GM23338 (cell line): Measurements from ENCODE around the gene RNF11. TPM values are rescaled to one million over a fixed set of nuclear protein-coding genes. Genes with fewer than 3 reads are reported as not detected.

Experiments
- ATAC-seq: fragments of 200-7000 bp; cut with Tn5 transposase; 3 replicates; pipeline ENCODE4 v1.9.1; 2020
- DNase-seq: peaks from one replicate; pipeline ENCODE4 v3.0.0-alpha.2; 2015; ENCODE audit warnings: low spot score
- H2AFZ ChIP-seq: fragments of 200-600 bp; sonication (generic); 2 replicates; pipeline ENCODE4 v1.8.0; 2016; ENCODE audit warnings: antibody characterized with exemption, mild to moderate bottlenecking, moderate library complexity
- H3F3A ChIP-seq: fragments of 200-600 bp; sonication (generic); replicated peaks from 2 replicates; pipeline ENCODE4 v1.8.0; 2017; ENCODE audit warnings: antibody characterized with exemption, mixed run types, low read depth
- H3K27ac ChIP-seq: fragments of 200-600 bp; sonication (generic); 2 replicates; pipeline ENCODE4 v1.6.1; 2016; ENCODE audit warnings: low read depth
- H3K27me3 ChIP-seq: fragments of 200-600 bp; sonication (generic); 2 replicates; pipeline ENCODE4 v1.8.0; 2016; ENCODE audit warnings: mild to moderate bottlenecking, mixed run types, moderate library complexity; ENCODE audit not compliant: insufficient read depth
- H3K36me3 ChIP-seq: fragments of 200-600 bp; sonication (generic); 2 replicates; pipeline ENCODE4 v1.8.0; 2016; ENCODE audit warnings: mild to moderate bottlenecking; ENCODE audit not compliant: insufficient read depth
- H3K4me1 ChIP-seq: fragments of 200-600 bp; sonication (generic); 2 replicates; pipeline ENCODE4 v1.8.0; 2016; ENCODE audit warnings: mild to moderate bottlenecking, moderate library complexity; ENCODE audit not compliant: insufficient read depth
- H3K4me2 ChIP-seq: fragments of 200-600 bp; sonication (generic); 2 replicates; pipeline ENCODE4 v1.7.1; 2017; ENCODE audit warnings: mixed run types
- H3K4me3 ChIP-seq: fragments of 200-600 bp; sonication (generic); 2 replicates; pipeline ENCODE4 v1.6.1; 2016; ENCODE audit warnings: mixed run types
- H3K79me2 ChIP-seq: fragments of 200-600 bp; sonication (generic); replicated peaks from 2 replicates; pipeline ENCODE4 v1.8.0; 2017; ENCODE audit warnings: mild to moderate bottlenecking; ENCODE audit not compliant: insufficient read depth
- H3K9me2 ChIP-seq: fragments of 200-600 bp; sonication (generic); 2 replicates; pipeline ENCODE4 v1.8.0; 2017; ENCODE audit not compliant: insufficient read depth
- H4K20me1 ChIP-seq: fragments of 200-600 bp; sonication (generic); replicated peaks from 2 replicates; pipeline ENCODE4 v1.8.0; 2017; ENCODE audit warnings: mild to moderate bottlenecking; ENCODE audit not compliant: insufficient read depth
- H3K27ac Mint-ChIP-seq: 2 replicates; pipeline ENCODE4 v1.8.0; 2020; ENCODE audit warnings: inconsistent platforms, mild to moderate bottlenecking, moderate library complexity, mixed read lengths
- H3K27me3 Mint-ChIP-seq: 3 replicates; pipeline ENCODE4 v1.8.0; 2022; ENCODE audit warnings: low read depth, mild to moderate bottlenecking, moderate library complexity, mixed read lengths, inconsistent platforms; ENCODE audit not compliant: insufficient read depth, poor library complexity
- H3K36me3 Mint-ChIP-seq: 3 replicates; pipeline ENCODE4 v1.8.0; 2021; ENCODE audit warnings: low read depth, mild to moderate bottlenecking, inconsistent platforms, moderate library complexity, mixed read lengths
- H3K4me1 Mint-ChIP-seq: 3 replicates; pipeline ENCODE4 v1.8.0; 2020; ENCODE audit warnings: mild to moderate bottlenecking, inconsistent platforms, mixed read lengths
- H3K4me3 Mint-ChIP-seq: 3 replicates; pipeline ENCODE4 v1.8.0; 2021; ENCODE audit warnings: moderate library complexity, mild to moderate bottlenecking, inconsistent platforms, mixed read lengths
- H3K9me3 Mint-ChIP-seq: 3 replicates; pipeline ENCODE4 v1.8.0; 2020; ENCODE audit warnings: moderate library complexity, mild to moderate bottlenecking, inconsistent platforms, mixed read lengths
- CREB1 ChIP-seq: fragments of 250-450 bp; sonication (Bioruptor Pico); IDR thresholded peaks from 2 replicates; pipeline ENCODE4 v1.5.0; 2020; ENCODE audit warnings: low read depth, mild to moderate bottlenecking, moderate library complexity
- EZH2phosphoT487 ChIP-seq: fragments of 200-600 bp; sonication (generic); IDR thresholded peaks from one replicate; pipeline ENCODE4 v1.8.1; 2018; ENCODE audit warnings: antibody characterized with exemption; ENCODE audit not compliant: unreplicated experiment
- JUNB ChIP-seq: IDR thresholded peaks from one replicate; pipeline ENCODE4 v1.6.1; 2016; ENCODE audit warnings: antibody characterized with exemption; ENCODE audit not compliant: unreplicated experiment
- POLR2AphosphoS5 ChIP-seq: IDR thresholded peaks from 2 replicates; pipeline ENCODE4 v1.6.1; 2016; ENCODE audit warnings: antibody characterized with exemption, low read depth
- STAT1 ChIP-seq: IDR thresholded peaks from one replicate; pipeline ENCODE4 v1.6.1; 2016; ENCODE audit warnings: antibody characterized with exemption; ENCODE audit not compliant: unreplicated experiment
- ZNF331 ChIP-seq: fragments of 250-450 bp; sonication (Bioruptor Pico); IDR thresholded peaks from 2 replicates; pipeline ENCODE4 v1.5.0; 2020; ENCODE audit warnings: low read depth, mild to moderate bottlenecking, moderate library complexity
- polyA plus RNA-seq: library from polyadenylated mRNA; unstranded; fragments of >200 nt; fragmentation: Nextera tagmentation; extraction: Ambion mirVana; gene quantifications from 2 replicates; pipeline ENCODE4 v1.2.1, GENCODE V29; 2016
- total RNA-seq: library from RNA; depleted of rRNA; stranded (reverse); fragments of >200 nt; shearing (Covaris generic); gene quantifications from 2 replicates; pipeline ENCODE4 v1.2.3, GENCODE V29; 2014
- TF ChIP-seq, protein P1 (sequence below), 2 experiments: fragments of 200-600 bp in 1 of 2; sonication (generic) in 1 of 2; conservative IDR thresholded peaks; 2 replicates each; pipeline versions ENCODE4 v1.5.1 to v1.6.1; 2016 to 2017; ENCODE audit warnings: antibody characterized with exemption in 2 of 2, low read depth in 2 of 2, mild to moderate bottlenecking in 2 of 2, moderate library complexity in 1 of 2
- TF ChIP-seq, protein P2 (sequence below): IDR thresholded peaks from 2 replicates; pipeline ENCODE4 v1.6.1; 2016; ENCODE audit warnings: antibody characterized with exemption
- TF ChIP-seq, protein P3 (sequence below): fragments of 250-450 bp; sonication (Bioruptor Pico); IDR thresholded peaks from 2 replicates; pipeline ENCODE4 v1.5.0; 2020; ENCODE audit warnings: mild to moderate bottlenecking, moderate library complexity
- TF ChIP-seq, protein P4 (sequence below): IDR thresholded peaks from one replicate; pipeline ENCODE4 v1.6.1; 2018; ENCODE audit warnings: antibody characterized with exemption; ENCODE audit not compliant: unreplicated experiment

The RNF11 gene
- total and polyA plus RNA-seq, 2 experiments from 2014 or later: 22.3 to 43.0 TPM

DNA sequence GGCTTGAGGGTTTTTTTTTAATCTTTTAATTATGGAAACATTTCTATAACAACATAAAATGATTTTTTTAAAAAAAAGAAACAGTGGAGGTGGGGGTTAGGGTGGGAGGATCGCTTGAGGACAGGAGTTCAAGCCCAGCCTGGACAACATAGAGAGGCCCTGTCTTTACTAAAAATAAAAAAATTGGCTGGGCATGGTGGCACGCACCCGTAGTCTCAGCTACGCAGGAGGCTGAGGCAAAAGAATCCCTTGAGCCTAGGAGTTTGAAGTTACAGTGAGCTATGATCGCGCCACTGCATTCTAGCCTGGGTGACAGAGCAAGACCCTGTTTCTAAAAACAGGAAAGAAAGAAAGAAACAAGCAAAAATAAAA is 32.2 kb upstream of the RNF11 start (continued):
- TF ChIP-seq EZH2phosphoT487: no peak
- TF ChIP-seq, protein P1, sequence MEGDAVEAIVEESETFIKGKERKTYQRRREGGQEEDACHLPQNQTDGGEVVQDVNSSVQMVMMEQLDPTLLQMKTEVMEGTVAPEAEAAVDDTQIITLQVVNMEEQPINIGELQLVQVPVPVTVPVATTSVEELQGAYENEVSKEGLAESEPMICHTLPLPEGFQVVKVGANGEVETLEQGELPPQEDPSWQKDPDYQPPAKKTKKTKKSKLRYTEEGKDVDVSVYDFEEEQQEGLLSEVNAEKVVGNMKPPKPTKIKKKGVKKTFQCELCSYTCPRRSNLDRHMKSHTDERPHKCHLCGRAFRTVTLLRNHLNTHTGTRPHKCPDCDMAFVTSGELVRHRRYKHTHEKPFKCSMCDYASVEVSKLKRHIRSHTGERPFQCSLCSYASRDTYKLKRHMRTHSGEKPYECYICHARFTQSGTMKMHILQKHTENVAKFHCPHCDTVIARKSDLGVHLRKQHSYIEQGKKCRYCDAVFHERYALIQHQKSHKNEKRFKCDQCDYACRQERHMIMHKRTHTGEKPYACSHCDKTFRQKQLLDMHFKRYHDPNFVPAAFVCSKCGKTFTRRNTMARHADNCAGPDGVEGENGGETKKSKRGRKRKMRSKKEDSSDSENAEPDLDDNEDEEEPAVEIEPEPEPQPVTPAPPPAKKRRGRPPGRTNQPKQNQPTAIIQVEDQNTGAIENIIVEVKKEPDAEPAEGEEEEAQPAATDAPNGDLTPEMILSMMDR (conservative IDR thresholded peaks at IDR 0.05; ENCODE audit: low read depth in 2 of 2): no peak
- TF ChIP-seq POLR2AphosphoS5: no peak

DNA sequence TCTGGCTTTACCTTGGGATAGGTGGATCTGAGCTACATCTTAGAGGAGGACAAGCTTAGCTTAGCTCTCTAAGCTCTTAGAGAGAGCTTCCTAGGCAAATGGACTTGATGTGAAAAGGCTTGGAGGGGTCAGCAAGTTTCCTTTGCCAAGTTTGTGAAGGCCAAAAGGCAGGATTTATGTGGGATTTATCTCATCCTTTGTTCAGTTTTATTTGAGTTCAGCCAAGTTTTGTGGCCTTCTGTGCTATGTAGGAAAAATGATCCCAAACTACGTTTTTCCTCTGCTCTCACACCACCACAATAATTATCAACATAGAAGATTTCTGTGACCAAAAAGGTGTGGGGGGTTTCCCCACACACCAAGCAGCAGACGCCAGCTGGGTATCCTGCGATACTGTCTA is 26.0 kb upstream of the RNF11 start:
- no peak overlapping the region for H3K4me3 ChIP-seq
- no peaks in the 10 kb centered on the region for H3K9me2 ChIP-seq
- H3K36me3 ChIP-seq: no peaks in the 10 kb centered on the region
- ATAC-seq (no peak), DNase-seq (no peak)
- Mint-ChIP-seq H3K4me3 (no peak overlapping the region), H3K36me3 (no peaks in the 10 kb centered on the region), H3K27ac (no peak overlapping the region), H3K4me1 (no peaks in the 10 kb centered on the region), H3K27me3 (peaks cover 5% of the 10 kb centered on the region), H3K9me3 (no peaks in the 10 kb centered on the region)
- no peaks in the 10 kb centered on the region for H3K79me2 ChIP-seq
- TF ChIP-seq POLR2AphosphoS5 (no peak), JUNB (no peak), EZH2phosphoT487 (no peak), CREB1 (CRISPR knock-in tag) (no peak), ZNF331 (no peak), STAT1 (no peak)
- TF ChIP-seq, protein P2, sequence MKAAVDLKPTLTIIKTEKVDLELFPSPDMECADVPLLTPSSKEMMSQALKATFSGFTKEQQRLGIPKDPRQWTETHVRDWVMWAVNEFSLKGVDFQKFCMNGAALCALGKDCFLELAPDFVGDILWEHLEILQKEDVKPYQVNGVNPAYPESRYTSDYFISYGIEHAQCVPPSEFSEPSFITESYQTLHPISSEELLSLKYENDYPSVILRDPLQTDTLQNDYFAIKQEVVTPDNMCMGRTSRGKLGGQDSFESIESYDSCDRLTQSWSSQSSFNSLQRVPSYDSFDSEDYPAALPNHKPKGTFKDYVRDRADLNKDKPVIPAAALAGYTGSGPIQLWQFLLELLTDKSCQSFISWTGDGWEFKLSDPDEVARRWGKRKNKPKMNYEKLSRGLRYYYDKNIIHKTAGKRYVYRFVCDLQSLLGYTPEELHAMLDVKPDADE: no peak
- TF ChIP-seq, protein P3, sequence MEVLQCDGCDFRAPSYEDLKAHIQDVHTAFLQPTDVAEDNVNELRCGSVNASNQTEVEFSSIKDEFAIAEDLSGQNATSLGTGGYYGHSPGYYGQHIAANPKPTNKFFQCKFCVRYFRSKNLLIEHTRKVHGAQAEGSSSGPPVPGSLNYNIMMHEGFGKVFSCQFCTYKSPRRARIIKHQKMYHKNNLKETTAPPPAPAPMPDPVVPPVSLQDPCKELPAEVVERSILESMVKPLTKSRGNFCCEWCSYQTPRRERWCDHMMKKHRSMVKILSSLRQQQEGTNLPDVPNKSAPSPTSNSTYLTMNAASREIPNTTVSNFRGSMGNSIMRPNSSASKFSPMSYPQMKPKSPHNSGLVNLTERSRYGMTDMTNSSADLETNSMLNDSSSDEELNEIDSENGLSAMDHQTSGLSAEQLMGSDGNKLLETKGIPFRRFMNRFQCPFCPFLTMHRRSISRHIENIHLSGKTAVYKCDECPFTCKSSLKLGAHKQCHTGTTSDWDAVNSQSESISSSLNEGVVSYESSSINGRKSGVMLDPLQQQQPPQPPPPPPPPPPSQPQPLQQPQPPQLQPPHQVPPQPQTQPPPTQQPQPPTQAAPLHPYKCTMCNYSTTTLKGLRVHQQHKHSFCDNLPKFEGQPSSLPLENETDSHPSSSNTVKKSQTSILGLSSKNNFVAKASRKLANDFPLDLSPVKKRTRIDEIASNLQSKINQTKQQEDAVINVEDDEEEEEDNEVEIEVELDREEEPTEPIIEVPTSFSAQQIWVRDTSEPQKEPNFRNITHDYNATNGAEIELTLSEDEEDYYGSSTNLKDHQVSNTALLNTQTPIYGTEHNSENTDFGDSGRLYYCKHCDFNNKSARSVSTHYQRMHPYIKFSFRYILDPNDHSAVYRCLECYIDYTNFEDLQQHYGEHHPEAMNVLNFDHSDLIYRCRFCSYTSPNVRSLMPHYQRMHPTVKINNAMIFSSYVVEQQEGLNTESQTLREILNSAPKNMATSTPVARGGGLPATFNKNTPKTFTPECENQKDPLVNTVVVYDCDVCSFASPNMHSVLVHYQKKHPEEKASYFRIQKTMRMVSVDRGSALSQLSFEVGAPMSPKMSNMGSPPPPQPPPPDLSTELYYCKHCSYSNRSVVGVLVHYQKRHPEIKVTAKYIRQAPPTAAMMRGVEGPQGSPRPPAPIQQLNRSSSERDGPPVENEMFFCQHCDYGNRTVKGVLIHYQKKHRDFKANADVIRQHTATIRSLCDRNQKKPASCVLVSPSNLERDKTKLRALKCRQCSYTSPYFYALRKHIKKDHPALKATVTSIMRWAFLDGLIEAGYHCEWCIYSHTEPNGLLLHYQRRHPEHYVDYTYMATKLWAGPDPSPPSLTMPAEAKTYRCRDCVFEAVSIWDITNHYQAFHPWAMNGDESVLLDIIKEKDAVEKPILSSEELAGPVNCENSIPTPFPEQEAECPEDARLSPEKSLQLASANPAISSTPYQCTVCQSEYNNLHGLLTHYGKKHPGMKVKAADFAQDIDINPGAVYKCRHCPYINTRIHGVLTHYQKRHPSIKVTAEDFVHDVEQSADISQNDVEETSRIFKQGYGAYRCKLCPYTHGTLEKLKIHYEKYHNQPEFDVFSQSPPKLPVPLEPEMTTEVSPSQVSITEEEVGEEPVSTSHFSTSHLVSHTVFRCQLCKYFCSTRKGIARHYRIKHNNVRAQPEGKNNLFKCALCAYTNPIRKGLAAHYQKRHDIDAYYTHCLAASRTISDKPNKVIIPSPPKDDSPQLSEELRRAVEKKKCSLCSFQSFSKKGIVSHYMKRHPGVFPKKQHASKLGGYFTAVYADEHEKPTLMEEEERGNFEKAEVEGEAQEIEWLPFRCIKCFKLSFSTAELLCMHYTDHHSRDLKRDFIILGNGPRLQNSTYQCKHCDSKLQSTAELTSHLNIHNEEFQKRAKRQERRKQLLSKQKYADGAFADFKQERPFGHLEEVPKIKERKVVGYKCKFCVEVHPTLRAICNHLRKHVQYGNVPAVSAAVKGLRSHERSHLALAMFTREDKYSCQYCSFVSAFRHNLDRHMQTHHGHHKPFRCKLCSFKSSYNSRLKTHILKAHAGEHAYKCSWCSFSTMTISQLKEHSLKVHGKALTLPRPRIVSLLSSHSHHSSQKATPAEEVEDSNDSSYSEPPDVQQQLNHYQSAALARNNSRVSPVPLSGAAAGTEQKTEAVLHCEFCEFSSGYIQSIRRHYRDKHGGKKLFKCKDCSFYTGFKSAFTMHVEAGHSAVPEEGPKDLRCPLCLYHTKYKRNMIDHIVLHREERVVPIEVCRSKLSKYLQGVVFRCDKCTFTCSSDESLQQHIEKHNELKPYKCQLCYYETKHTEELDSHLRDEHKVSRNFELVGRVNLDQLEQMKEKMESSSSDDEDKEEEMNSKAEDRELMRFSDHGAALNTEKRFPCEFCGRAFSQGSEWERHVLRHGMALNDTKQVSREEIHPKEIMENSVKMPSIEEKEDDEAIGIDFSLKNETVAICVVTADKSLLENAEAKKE: no peak
- TF ChIP-seq, protein P4, sequence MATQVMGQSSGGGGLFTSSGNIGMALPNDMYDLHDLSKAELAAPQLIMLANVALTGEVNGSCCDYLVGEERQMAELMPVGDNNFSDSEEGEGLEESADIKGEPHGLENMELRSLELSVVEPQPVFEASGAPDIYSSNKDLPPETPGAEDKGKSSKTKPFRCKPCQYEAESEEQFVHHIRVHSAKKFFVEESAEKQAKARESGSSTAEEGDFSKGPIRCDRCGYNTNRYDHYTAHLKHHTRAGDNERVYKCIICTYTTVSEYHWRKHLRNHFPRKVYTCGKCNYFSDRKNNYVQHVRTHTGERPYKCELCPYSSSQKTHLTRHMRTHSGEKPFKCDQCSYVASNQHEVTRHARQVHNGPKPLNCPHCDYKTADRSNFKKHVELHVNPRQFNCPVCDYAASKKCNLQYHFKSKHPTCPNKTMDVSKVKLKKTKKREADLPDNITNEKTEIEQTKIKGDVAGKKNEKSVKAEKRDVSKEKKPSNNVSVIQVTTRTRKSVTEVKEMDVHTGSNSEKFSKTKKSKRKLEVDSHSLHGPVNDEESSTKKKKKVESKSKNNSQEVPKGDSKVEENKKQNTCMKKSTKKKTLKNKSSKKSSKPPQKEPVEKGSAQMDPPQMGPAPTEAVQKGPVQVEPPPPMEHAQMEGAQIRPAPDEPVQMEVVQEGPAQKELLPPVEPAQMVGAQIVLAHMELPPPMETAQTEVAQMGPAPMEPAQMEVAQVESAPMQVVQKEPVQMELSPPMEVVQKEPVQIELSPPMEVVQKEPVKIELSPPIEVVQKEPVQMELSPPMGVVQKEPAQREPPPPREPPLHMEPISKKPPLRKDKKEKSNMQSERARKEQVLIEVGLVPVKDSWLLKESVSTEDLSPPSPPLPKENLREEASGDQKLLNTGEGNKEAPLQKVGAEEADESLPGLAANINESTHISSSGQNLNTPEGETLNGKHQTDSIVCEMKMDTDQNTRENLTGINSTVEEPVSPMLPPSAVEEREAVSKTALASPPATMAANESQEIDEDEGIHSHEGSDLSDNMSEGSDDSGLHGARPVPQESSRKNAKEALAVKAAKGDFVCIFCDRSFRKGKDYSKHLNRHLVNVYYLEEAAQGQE: no peak
- no peak overlapping the region for H3K27ac ChIP-seq
- no peaks in the 10 kb centered on the region for H3K27me3 ChIP-seq
- H3F3A ChIP-seq: no peaks in the 10 kb centered on the region
- H3K4me1 ChIP-seq: no peaks in the 10 kb centered on the region
- H4K20me1 ChIP-seq: no peaks in the 10 kb centered on the region
- H3K4me2 ChIP-seq: no peak overlapping the region
- H2AFZ ChIP-seq: no peak overlapping the region
